ENCODE results near the gene ANKMY1. TPM values are rescaled to one million over a fixed set of nuclear protein-coding genes. Genes with fewer than 3 reads are reported as not detected.

ANKMY1 gene
- total and polyA plus RNA-seq, 8 donors, result 6.9 to 20.1 (median 10.7) TPM

- FAIRE-seq, result no peak
- Histone ChIP-seq H3K4me1 (no peaks in the 10 kb centered on the region), H3K27me3 (no peaks in the 10 kb centered on the region), H3K4me3 (no peak overlapping the region), H3K36me3 (no peaks in the 10 kb centered on the region), H3K9me3 (no peaks in the 10 kb centered on the region), H3K27ac (no peak overlapping the region)
- no peak for TF ChIP-seq CTCF (IDR thresholded peaks at IDR 0.05)
- WGBS, 2 donors, result 92 to 95% methylated on average over 17 of the region's 17 CpGs
- intact Hi-C loops (cut with DNase I), result no loop called here
- peak in 4 of 6 donors; percentile 6 to 69 (median 30) for DNase-seq
- no peak for ATAC-seq
These were observed 96.2 kb downstream of the ANKMY1 start for GRCh38 chr2:240461471-240462072.

GRCh38 chr2:240460781-240461431 is 96.9 kb downstream of the ANKMY1 start:
- H3K4me1 ChIP-seq, result no peaks in the 10 kb centered on the region
- WGBS, 2 donors, result 94 to 95% methylated on average over 15 to 16 of the region's 16 CpGs
- TF ChIP-seq CTCF (IDR thresholded peaks at IDR 0.05), result no peak
- H3K27ac ChIP-seq, result no peak overlapping the region
- ATAC-seq, result no peak
- H3K27me3 ChIP-seq, result no peaks in the 10 kb centered on the region
- H3K4me3 ChIP-seq, result no peak overlapping the region
- no peaks in the 10 kb centered on the region for H3K9me3 ChIP-seq
- no peaks in the 10 kb centered on the region for H3K36me3 ChIP-seq
- peak in 5 of 6 donors; percentile 3 to 70 (median 30) for DNase-seq
- no peak for FAIRE-seq
- intact Hi-C loops (cut with DNase I), result no loop called here

- intact Hi-C loops (cut with DNase I), result no loop called here
- DNase-seq (peak in 5 of 6 donors; percentile 1 to 49 (median 18)), FAIRE-seq (no peak), ATAC-seq (no peak)
- TF ChIP-seq CTCF (IDR thresholded peaks at IDR 0.05), result no peak
- Histone ChIP-seq H3K4me1 (no peaks in the 10 kb centered on the region), H3K4me3 (no peak overlapping the region), H3K36me3 (no peaks in the 10 kb centered on the region), H3K27ac (no peak overlapping the region), H3K27me3 (no peaks in the 10 kb centered on the region), H3K9me3 (no peaks in the 10 kb centered on the region)
- 93 to 96% methylated on average over 16 of the region's 16 CpGs for WGBS, 2 donors
These were observed 97.5 kb downstream of the ANKMY1 start for GRCh38 chr2:240460253-240460711.

- TF ChIP-seq CTCF (IDR thresholded peaks at IDR 0.05), result no peak
- intact Hi-C loops (cut with DNase I), result no loop called here
- Histone ChIP-seq H3K4me3 (no peak overlapping the region), H3K36me3 (no peaks in the 10 kb centered on the region), H3K9me3 (no peaks in the 10 kb centered on the region), H3K27ac (no peak overlapping the region), H3K4me1 (no peaks in the 10 kb centered on the region), H3K27me3 (no peaks in the 10 kb centered on the region)
- ATAC-seq (no peak), FAIRE-seq (no peak), DNase-seq (peak in 4 of 6 donors; percentile 1 to 67 (median 44))
- WGBS, 2 donors, result 70 to 73% methylated on average over 18 to 23 of the region's 23 CpGs
These were observed 98.2 kb downstream of the ANKMY1 start for GRCh38 chr2:240459401-240460252.

Measured in pancreas (tissue), 10 donors.